ENCODE results near the gene KCNAB1. TPM values are rescaled to one million over a fixed set of nuclear protein-coding genes. Genes with fewer than 3 reads are reported as not detected.

The KCNAB1 gene
- total and polyA plus RNA-seq, 2 of the 8 experiments (the other 6 are each of a cell fraction or from before 2014, with no cell fraction given), result 0.51 to 2.3 TPM

- H3K14ac ChIP-seq (ENCODE audit: insufficient read length), result no peak overlapping the region
- H2BK15ac ChIP-seq (ENCODE audit: low read length), result no peak overlapping the region
- no peak overlapping the region for H4K8ac ChIP-seq (ENCODE audit: extremely low read depth, insufficient read depth, low read length)
- H3K27me3 ChIP-seq (replicated peaks in 1 of 4; ENCODE audit: control insufficient read depth in 3 of 4, extremely low read depth in 1 of 4, insufficient read depth in 3 of 4, low read length in 3 of 4), result no peaks in the 10 kb centered on the region
- H3K79me2 ChIP-seq (ENCODE audit: control insufficient read depth in 1 of 2, insufficient read depth in 2 of 2, low read length in 2 of 2), result no peaks in the 10 kb centered on the region
- FAIRE-seq (no peak), DNase-seq (ENCODE audit: low read depth in 1 of 2, low spot score in 2 of 2) (no peak)
- no peaks in the 10 kb centered on the region for H3K36me3 ChIP-seq (ENCODE audit: control insufficient read depth in 2 of 4, insufficient read depth in 4 of 4, low read length in 3 of 4)
- H3K4me1 ChIP-seq (replicated peaks in 1 of 4; ENCODE audit: control insufficient read depth in 3 of 4, insufficient read depth in 4 of 4, low read length in 3 of 4), result no peaks in the 10 kb centered on the region
- no peak overlapping the region for H4K5ac ChIP-seq (ENCODE audit: insufficient read length, low read depth, low read length)
- no peak overlapping the region for H2BK12ac ChIP-seq (ENCODE audit: low read depth, low read length)
- no peaks in the 10 kb centered on the region for H4K20me1 ChIP-seq (replicated peaks in 1 of 2; ENCODE audit: control insufficient read depth in 1 of 2, insufficient read depth in 2 of 2, low read length in 2 of 2)
- no peak overlapping the region for H3K18ac ChIP-seq (ENCODE audit: extremely low read depth, low read length)
- H4K91ac ChIP-seq (replicated peaks; ENCODE audit: insufficient read length, low read length), result no peak overlapping the region
- H2BK120ac ChIP-seq (replicated peaks; ENCODE audit: low read depth, low read length), result no peak overlapping the region
- H3K23ac ChIP-seq (ENCODE audit: insufficient read length), result no peak overlapping the region
- no peaks in the 10 kb centered on the region for H3K79me1 ChIP-seq (ENCODE audit: low read depth, low read length)
- H3K27ac ChIP-seq (ENCODE audit: low read depth, low read length), result no peak overlapping the region
- no peak overlapping the region for H3K56ac ChIP-seq (replicated peaks; ENCODE audit: insufficient read length, low read depth, low read length)
- no peaks in the 10 kb centered on the region; the same call in 1 of the 2 replicates for H3K23me2 ChIP-seq (ENCODE audit: low read depth, low read length)
- POLR2A ChIA-PET (ENCODE audit: partially characterized antibody), result interaction anchor here (1.2 kb wide), 1 partner anchor 65 kb away, joined by 3 read pairs; no protein-coding TSS in a partner anchor
- H3K9me3 ChIP-seq (ENCODE audit: insufficient read depth in 2 of 2, low read depth in 1 of 2, low read length in 1 of 2), result no peaks in the 10 kb centered on the region
- CTCF ChIA-PET (ENCODE audit: partially characterized antibody), result interaction anchor here (0.8 to 2.6 kb wide), 8 partner anchors 30 to 238 kb away, joined by 3 to 9 read pairs (median 4); no protein-coding TSS in a partner anchor
- H2BK5ac ChIP-seq (ENCODE audit: low read depth, low read length), result no peak overlapping the region
- no peak overlapping the region for H3K4me2 ChIP-seq (ENCODE audit: insufficient read depth in 1 of 2, low read depth in 2 of 2, low read length in 2 of 2)
- H3K9ac ChIP-seq (replicated peaks in 1 of 4; ENCODE audit: extremely low read depth in 1 of 4, low read depth in 3 of 4, low read length in 3 of 4), result no peak overlapping the region
- H2AK5ac ChIP-seq (ENCODE audit: low read depth, low read length), result no peak overlapping the region
- no peak overlapping the region for H2AFZ ChIP-seq (ENCODE audit: low read length)
- no peak overlapping the region for H2BK20ac ChIP-seq (ENCODE audit: low read length)
- H3K4me3 ChIP-seq (ENCODE audit: extremely low read depth in 1 of 4, insufficient read depth in 2 of 4, low read depth in 3 of 4, low read length in 4 of 4), result no peak overlapping the region
- no peak overlapping the region for H3K4ac ChIP-seq (replicated peaks; ENCODE audit: insufficient read length, low read depth, low read length)
- WGBS, 2 experiments (ENCODE audit: extremely low coverage in 1 of 2, insufficient coverage in 1 of 2, insufficient read length in 1 of 2, insufficient replicate concordance in 2 of 2, low coverage in 1 of 2, low lambda C conversion rate in 2 of 2, missing lambda C conversion rate in 1 of 2), result 94% methylated on average over 3 of the region's 3 CpGs; no CpG with 5 or more reads in 1 of the 2 experiments
- TF ChIP-seq HDAC6 (IDR thresholded peaks at IDR 0.05; ENCODE audit: low read depth, low read length), result no peak
- TF ChIP-seq POLR2A (IDR thresholded peaks at IDR 0.05; ENCODE audit: control extremely low read depth in 1 of 2, low read depth in 2 of 2, low read length in 2 of 2), result no peak
- TF ChIP-seq KDM4A (IDR thresholded peaks at IDR 0.05; ENCODE audit: low read depth, low read length, severe bottlenecking), result no peak
- TF ChIP-seq USF2 (IDR thresholded peaks at IDR 0.05; ENCODE audit: low read length), result no peak
- TF ChIP-seq SRF (IDR thresholded peaks at IDR 0.05; ENCODE audit: low read depth, low read length), result no peak
Measured at GRCh38 chr3:156389449-156389950, 269.1 kb downstream of the KCNAB1 start.

All from H1 (cell line).